Measurements from ENCODE around the gene FBLN2. TPM values are rescaled to one million over a fixed set of nuclear protein-coding genes. Genes with fewer than 3 reads are reported as not detected.
A peak's percentile ranks its signal among the peaks of the same experiment; 100 is the strongest.

FBLN2 gene
- total RNA-seq, 1 experiment from 2014 or later, result not detected

DNA sequence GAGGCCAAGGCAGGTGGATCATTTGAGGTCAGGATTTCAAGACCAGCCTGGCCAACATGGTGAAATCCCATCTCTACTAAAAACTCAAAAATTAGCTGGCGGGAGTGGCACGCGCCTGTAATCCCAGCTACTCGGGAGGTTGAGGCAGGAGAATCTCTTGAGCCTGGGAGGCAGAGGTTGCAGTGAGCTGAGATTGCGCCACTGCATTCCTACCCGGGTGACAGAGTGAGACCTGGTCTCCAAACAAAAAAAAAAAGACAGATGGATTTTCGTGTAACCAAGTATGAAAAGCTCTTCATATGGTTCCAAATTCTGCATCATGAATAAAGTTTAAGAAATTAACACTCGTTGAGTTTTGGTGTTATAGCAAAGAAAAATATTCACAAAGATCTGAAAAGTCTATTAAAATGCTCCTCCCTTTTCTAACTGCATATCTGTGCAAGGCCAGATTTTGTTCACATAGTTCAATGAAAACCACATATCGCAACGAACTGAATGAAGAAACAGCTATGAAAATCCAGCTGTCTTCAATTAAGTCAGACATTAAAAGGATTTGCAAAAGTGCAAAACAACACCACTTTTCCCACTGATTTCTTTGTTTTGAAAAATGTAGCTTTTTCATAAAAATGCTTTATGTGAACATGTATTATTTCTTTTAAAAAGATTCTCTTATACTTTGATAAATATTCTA is 23.8 kb upstream of the FBLN2 start:
- Histone ChIP-seq H3K79me2 (ENCODE audit: low read length) (no peaks in the 10 kb centered on the region), H3K4me2 (ENCODE audit: low read depth, low read length, poor library complexity, severe bottlenecking) (no peak overlapping the region), H3K9ac (ENCODE audit: low read length) (no peak overlapping the region), H3K9me2 (replicated peaks; ENCODE audit: insufficient read depth, low read length) (no peaks in the 10 kb centered on the region), H4K20me1 (ENCODE audit: insufficient read depth, low read depth, low read length) (no peaks in the 10 kb centered on the region), H3K27ac (ENCODE audit: low read length) (no peak overlapping the region), H3K4me1 (ENCODE audit: low read length) (no peaks in the 10 kb centered on the region), H2AFZ (ENCODE audit: low read length) (no peak overlapping the region), H3K27me3 (ENCODE audit: low read length) (no peaks in the 10 kb centered on the region), H3K9me3 (ENCODE audit: low read length) (no peaks in the 10 kb centered on the region), H3K36me3 (ENCODE audit: insufficient read depth, low read length) (no peaks in the 10 kb centered on the region), H3K4me3 (ENCODE audit: low read length) (no peak overlapping the region)
- no peak for DNase-seq

DNA sequence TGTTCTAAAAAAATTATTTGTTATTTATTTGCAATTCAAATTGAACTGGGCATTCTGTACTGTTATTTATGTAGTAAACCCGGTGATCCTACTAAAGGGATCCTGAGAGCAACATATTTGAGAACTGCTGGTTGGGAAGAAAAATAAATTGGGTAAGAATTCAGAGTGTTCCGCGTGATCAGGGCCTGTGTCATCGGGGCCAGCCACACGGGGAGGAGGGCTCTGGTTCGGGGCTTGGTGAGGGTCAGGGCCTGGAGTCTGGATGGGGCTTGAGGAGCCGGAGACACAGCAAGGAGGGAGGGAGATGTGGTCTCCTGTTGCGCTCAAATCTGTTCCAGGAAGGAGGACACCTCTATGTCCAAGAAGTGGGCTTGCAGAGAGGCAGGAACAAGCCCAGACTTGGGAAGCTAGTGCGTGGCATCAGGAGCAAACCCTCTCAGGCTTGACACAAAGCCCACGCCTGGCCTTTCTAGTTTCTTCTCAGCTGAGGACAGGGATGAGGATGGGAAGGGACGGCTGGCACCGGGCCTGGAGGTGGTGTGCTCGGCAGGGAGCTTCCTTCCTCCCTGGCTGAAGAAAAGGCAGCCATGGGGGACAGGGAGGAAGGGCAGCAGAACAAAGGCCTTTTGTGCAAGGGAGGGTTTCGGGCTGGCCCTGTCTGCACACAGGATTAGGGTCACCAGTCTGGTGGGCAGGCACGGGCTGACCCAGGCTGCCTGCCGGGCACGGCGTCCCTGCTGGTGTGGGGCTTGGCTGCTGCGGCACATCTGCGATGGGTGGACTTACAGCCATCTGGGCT is 22.9 kb upstream of the FBLN2 start:
- Histone ChIP-seq H3K4me2 (ENCODE audit: low read depth, low read length, poor library complexity, severe bottlenecking) (no peak overlapping the region), H3K4me3 (ENCODE audit: low read length) (no peak overlapping the region), H2AFZ (ENCODE audit: low read length) (no peak overlapping the region), H3K27me3 (ENCODE audit: low read length) (no peaks in the 10 kb centered on the region), H4K20me1 (ENCODE audit: insufficient read depth, low read depth, low read length) (no peaks in the 10 kb centered on the region), H3K4me1 (ENCODE audit: low read length) (no peaks in the 10 kb centered on the region), H3K27ac (ENCODE audit: low read length) (no peak overlapping the region), H3K9me3 (ENCODE audit: low read length) (no peaks in the 10 kb centered on the region), H3K79me2 (ENCODE audit: low read length) (no peaks in the 10 kb centered on the region), H3K9ac (ENCODE audit: low read length) (no peak overlapping the region), H3K36me3 (ENCODE audit: insufficient read depth, low read length) (no peaks in the 10 kb centered on the region), H3K9me2 (replicated peaks; ENCODE audit: insufficient read depth, low read length) (no peaks in the 10 kb centered on the region)
- no peak for DNase-seq

DNA sequence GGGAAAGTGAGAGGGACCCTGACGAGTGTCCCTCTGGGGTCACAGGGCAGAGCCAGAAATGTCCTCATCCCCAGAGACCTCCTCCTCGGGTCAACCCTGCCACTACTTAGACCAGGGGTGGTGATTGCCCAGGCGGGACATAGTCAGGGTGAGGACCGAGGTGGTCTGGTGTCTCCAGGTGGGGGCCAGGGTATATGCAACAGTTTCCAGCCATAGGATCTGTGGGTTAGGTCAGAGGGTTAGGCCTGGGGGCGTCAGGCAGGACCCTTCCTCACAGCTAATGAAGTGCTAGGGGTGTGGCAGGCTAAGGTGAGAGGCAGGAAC is 22.3 kb upstream of the FBLN2 start:
- Histone ChIP-seq H3K4me1 (ENCODE audit: low read length) (no peaks in the 10 kb centered on the region), H3K79me2 (ENCODE audit: low read length) (no peaks in the 10 kb centered on the region), H3K27ac (ENCODE audit: low read length) (no peak overlapping the region), H3K36me3 (ENCODE audit: insufficient read depth, low read length) (no peaks in the 10 kb centered on the region), H3K9me3 (ENCODE audit: low read length) (no peaks in the 10 kb centered on the region), H3K4me3 (ENCODE audit: low read length) (no peak overlapping the region), H3K9me2 (replicated peaks; ENCODE audit: insufficient read depth, low read length) (no peaks in the 10 kb centered on the region), H3K4me2 (ENCODE audit: low read depth, low read length, poor library complexity, severe bottlenecking) (no peak overlapping the region), H3K27me3 (ENCODE audit: low read length) (no peaks in the 10 kb centered on the region), H4K20me1 (ENCODE audit: insufficient read depth, low read depth, low read length) (no peaks in the 10 kb centered on the region), H3K9ac (ENCODE audit: low read length) (no peak overlapping the region), H2AFZ (ENCODE audit: low read length) (no peak overlapping the region)
- no peak for DNase-seq

DNA sequence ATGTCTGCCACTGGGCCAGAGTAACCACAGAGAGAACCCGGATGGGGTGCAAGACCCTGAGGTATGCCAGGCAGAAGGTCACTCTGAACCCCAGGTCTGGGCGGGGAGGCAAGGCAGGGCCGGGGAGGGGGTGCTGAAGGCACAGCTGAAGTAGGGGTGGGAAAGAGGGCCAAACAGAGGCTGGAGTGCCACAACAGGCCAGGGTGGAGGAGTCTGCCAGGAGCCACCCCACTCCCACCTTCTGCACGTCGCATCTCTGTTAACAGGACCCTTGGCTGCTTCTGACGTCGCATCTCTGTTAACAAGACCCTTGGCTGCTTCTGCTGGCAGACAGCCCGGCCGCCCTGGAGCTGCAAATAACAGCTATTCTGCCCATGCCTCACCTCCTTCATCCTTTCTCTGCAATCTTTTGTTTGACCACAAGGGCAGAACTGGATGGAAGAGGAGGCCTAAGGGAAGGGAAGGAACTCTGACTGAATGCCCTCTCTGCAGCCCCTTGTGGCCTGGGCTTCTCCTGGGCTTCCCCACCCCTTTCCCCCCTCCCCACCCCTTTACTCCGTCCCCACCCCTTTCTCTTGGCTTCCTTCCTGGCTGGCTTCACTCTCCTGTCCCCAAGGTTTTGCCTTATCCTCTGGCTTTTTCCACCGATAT is 20.6 kb upstream of the FBLN2 start:
- Histone ChIP-seq H4K20me1 (ENCODE audit: insufficient read depth, low read depth, low read length) (no peaks in the 10 kb centered on the region), H3K4me3 (ENCODE audit: low read length) (no peak overlapping the region), H3K36me3 (ENCODE audit: insufficient read depth, low read length) (no peaks in the 10 kb centered on the region), H3K9ac (ENCODE audit: low read length) (no peak overlapping the region), H3K79me2 (ENCODE audit: low read length) (no peaks in the 10 kb centered on the region), H3K27ac (ENCODE audit: low read length) (no peak overlapping the region), H3K9me3 (ENCODE audit: low read length) (no peaks in the 10 kb centered on the region), H3K27me3 (ENCODE audit: low read length) (no peaks in the 10 kb centered on the region), H3K4me2 (ENCODE audit: low read depth, low read length, poor library complexity, severe bottlenecking) (no peak overlapping the region), H3K9me2 (replicated peaks; ENCODE audit: insufficient read depth, low read length) (no peaks in the 10 kb centered on the region), H2AFZ (ENCODE audit: low read length) (no peak overlapping the region), H3K4me1 (ENCODE audit: low read length) (no peaks in the 10 kb centered on the region)
- peak; percentile 54 for DNase-seq

DNA sequence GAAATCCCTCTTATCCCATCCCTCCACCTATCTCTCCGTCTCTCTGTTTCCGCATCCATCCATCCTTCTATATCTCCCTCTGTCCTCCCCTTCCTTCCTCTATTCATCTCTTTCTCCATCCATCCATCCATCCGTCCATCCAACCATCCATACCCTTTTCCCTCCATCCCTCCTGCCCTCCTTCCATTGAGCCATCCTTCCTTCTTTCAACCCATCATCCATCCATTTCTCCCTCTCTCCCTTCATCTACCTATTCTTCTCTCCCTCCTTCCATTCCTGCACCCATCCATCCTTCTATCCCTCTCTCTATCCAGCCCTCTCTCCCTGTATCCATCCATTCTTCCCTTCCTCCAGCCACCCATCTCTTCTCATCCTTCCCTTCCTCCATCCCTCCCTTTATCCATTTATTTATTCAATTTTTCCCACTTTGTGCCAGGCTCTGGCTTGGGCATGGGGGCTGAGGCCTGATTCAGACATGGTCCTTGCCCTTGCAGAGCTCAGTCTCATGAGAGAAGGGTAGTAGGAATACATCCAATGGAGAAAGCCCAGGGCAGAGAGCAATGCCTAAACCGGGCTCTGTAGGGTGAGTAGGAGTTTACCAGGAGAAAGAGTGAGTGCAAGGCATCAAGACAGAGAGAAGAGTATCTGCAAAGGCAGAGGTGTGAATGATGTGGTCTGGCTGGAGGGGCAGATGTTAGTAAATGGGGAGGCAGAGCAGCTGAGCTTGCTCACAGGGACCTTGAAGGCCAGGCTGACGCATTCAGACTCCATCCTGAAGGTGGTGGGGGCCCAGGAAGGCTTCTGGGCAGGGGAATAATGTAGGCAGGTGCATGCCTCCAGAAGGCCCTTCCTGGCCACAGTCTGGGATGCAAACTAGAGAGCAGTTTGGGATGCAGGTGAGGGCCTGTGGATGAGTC is 19.5 kb upstream of the FBLN2 start:
- Histone ChIP-seq H4K20me1 (ENCODE audit: insufficient read depth, low read depth, low read length) (no peaks in the 10 kb centered on the region), H3K4me3 (ENCODE audit: low read length) (no peak overlapping the region), H3K27ac (ENCODE audit: low read length) (no peak overlapping the region), H2AFZ (ENCODE audit: low read length) (no peak overlapping the region), H3K36me3 (ENCODE audit: insufficient read depth, low read length) (no peaks in the 10 kb centered on the region), H3K9me3 (ENCODE audit: low read length) (no peaks in the 10 kb centered on the region), H3K9ac (ENCODE audit: low read length) (no peak overlapping the region), H3K9me2 (replicated peaks; ENCODE audit: insufficient read depth, low read length) (no peaks in the 10 kb centered on the region), H3K79me2 (ENCODE audit: low read length) (no peaks in the 10 kb centered on the region), H3K27me3 (ENCODE audit: low read length) (no peaks in the 10 kb centered on the region), H3K4me2 (ENCODE audit: low read depth, low read length, poor library complexity, severe bottlenecking) (no peak overlapping the region), H3K4me1 (ENCODE audit: low read length) (no peaks in the 10 kb centered on the region)
- DNase-seq, result no peak

DNA sequence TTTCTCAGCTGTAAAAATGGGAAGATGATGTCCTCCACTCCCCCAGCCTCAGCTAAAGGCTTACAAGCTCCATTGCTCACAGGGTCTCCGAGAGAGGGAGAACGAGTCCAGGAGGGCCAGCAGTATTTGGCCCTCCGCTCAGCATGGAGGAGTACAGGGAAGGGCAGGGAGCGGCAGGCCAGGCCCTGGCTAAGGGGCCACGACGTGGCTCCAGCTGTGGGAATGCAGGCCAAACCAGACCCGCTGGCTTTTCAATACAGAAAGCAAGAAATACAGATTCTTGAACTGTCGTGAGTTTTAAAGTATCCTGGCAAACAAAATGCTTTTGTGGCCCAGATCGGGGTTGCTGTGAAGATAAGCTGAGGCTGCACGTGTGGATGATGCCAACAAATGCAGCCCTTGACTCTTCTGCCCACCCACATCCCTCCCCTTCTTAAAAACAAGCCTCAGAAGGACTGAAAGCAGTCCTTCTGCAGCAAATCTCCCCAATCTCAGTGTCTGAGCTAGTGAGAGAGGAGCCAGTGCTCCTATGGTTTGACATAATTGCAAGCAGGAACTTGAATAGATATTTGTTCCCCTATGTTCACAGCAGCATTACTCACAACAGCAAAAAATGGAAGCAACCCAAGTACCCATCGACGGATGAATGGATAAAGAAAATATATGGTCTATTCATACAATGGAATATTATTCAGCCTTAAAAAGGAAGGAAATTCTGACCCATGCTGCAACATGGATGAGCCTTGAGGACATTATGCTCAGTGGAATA is 18.5 kb upstream of the FBLN2 start:
- no peak for DNase-seq
- no peaks in the 10 kb centered on the region for H3K9me3 ChIP-seq (ENCODE audit: low read length)
- no peaks in the 10 kb centered on the region for H3K79me2 ChIP-seq (ENCODE audit: low read length)
- no peaks in the 10 kb centered on the region for H3K9me2 ChIP-seq (replicated peaks; ENCODE audit: insufficient read depth, low read length)
- no peak overlapping the region for H3K9ac ChIP-seq (ENCODE audit: low read length)
- no peaks in the 10 kb centered on the region for H3K4me1 ChIP-seq (ENCODE audit: low read length)
- H3K4me3 ChIP-seq (ENCODE audit: low read length), result no peak overlapping the region
- no peaks in the 10 kb centered on the region for H3K27me3 ChIP-seq (ENCODE audit: low read length)
- no peaks in the 10 kb centered on the region for H3K36me3 ChIP-seq (ENCODE audit: insufficient read depth, low read length)
- no peak overlapping the region for H3K4me2 ChIP-seq (ENCODE audit: low read depth, low read length, poor library complexity, severe bottlenecking)
- H3K27ac ChIP-seq (ENCODE audit: low read length), result no peak overlapping the region
- H2AFZ ChIP-seq (ENCODE audit: low read length), result no peak overlapping the region
- no peaks in the 10 kb centered on the region for H4K20me1 ChIP-seq (ENCODE audit: insufficient read depth, low read depth, low read length)

DNA sequence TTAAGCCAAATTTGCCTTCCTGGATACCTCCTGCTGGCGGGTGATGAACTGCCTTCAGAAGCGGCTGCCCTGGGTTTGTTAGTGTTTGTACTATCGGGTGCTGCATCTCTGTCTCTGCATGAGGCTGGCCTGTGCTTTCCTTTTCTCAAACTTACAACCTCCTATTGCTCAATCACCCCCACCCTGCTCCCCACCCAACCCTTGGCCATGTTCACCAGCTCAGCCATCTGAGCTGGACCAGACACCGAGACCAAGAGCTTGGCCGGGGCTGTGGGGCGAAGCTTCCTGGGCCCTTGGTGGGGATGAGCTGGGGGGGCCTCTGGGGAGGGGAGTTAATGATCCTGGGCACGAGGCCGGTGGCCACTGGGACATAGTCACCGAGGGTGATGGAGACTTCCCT is 16.8 kb upstream of the FBLN2 start:
- Histone ChIP-seq H3K79me2 (ENCODE audit: low read length) (no peaks in the 10 kb centered on the region), H3K27ac (ENCODE audit: low read length) (no peak overlapping the region), H3K9me2 (replicated peaks; ENCODE audit: insufficient read depth, low read length) (no peaks in the 10 kb centered on the region), H3K4me3 (ENCODE audit: low read length) (no peak overlapping the region), H4K20me1 (ENCODE audit: insufficient read depth, low read depth, low read length) (no peaks in the 10 kb centered on the region), H3K4me1 (ENCODE audit: low read length) (no peaks in the 10 kb centered on the region), H3K36me3 (ENCODE audit: insufficient read depth, low read length) (no peaks in the 10 kb centered on the region), H2AFZ (ENCODE audit: low read length) (no peak overlapping the region), H3K4me2 (ENCODE audit: low read depth, low read length, poor library complexity, severe bottlenecking) (no peak overlapping the region), H3K9ac (ENCODE audit: low read length) (no peak overlapping the region), H3K27me3 (ENCODE audit: low read length) (no peaks in the 10 kb centered on the region), H3K9me3 (ENCODE audit: low read length) (no peaks in the 10 kb centered on the region)
- no peak for DNase-seq
